ENCODE measurements around the gene TUBGCP6.
"Not testable (repeated sequence)": the region's sequence is repeated elsewhere in the genome, so short reads cannot be mapped to it uniquely, and the experiment has no call there.

The TUBGCP6 gene

GRCh38 chr22:50215297-50216054 lies 29.3 kb downstream of the TUBGCP6 start:
- DNase-seq: no peak

DNA sequence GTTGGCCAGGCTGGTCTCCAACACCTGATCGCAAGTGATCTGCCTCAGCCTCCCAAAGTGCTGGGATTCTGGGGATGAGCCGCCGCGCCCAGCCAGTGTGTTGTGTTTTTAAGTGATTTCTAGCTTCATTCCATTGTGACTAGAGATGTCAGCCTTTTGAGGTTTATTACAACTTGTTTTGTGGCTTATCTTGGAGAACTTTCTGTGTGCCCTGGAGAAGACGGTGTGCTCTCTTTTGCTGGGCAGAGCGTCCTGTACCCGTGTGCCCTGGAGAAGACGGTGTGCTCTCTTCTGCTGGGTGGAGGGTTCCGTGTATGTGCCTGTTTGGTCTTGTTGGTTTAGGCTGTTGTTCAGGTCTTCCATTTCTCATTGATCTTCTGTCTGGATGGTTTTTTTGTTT lies 31.6 kb downstream of the TUBGCP6 start:
- DNase-seq: no peak

DNA sequence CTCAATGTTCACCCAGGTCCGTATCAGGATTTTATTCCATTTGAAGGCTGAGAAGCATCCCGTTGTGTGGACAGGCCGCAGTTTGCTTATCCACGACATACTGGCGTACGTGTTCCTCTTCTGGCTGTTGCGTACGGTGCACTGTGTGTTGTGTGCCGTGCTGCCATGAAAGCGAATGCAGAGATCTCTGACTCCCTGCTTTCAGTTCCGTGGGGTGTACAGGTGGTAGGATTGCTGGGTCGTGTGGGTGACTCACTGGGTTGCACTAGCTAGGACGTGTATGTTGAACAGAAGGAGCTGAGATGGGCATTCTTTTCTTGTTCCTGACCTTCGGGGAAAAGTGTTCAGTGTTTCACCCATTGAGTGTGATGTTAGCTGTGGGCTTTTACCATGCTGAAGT lies 33.7 kb downstream of the TUBGCP6 start:
- DNase-seq: no peak

- no peak for DNase-seq
Observed at GRCh38 chr22:50210378-50211139, 34.3 kb downstream of the TUBGCP6 start.

DNA sequence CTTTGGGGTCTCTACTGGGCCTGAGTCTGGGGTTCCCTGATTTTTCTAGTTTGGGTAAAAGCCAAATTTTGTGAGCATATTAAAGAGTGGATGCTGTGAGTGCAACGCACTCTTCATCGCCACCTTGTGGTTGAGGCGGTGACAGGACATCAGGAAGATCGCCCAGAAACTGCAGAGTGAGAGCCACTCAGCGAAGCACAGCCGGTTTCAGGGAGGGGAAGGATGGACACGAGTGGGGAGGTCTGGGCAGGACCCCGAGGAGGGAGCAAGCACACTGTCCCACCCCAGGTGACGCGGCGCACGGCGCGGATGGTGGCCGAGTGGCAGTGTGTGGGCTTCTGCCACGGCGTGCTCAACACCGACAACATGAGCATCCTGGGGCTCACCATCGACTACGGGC lies 34.9 kb downstream of the TUBGCP6 start:
- DNase-seq: peak in 19 of 51 donors; percentile 9 to 67 (median 36)

DNA sequence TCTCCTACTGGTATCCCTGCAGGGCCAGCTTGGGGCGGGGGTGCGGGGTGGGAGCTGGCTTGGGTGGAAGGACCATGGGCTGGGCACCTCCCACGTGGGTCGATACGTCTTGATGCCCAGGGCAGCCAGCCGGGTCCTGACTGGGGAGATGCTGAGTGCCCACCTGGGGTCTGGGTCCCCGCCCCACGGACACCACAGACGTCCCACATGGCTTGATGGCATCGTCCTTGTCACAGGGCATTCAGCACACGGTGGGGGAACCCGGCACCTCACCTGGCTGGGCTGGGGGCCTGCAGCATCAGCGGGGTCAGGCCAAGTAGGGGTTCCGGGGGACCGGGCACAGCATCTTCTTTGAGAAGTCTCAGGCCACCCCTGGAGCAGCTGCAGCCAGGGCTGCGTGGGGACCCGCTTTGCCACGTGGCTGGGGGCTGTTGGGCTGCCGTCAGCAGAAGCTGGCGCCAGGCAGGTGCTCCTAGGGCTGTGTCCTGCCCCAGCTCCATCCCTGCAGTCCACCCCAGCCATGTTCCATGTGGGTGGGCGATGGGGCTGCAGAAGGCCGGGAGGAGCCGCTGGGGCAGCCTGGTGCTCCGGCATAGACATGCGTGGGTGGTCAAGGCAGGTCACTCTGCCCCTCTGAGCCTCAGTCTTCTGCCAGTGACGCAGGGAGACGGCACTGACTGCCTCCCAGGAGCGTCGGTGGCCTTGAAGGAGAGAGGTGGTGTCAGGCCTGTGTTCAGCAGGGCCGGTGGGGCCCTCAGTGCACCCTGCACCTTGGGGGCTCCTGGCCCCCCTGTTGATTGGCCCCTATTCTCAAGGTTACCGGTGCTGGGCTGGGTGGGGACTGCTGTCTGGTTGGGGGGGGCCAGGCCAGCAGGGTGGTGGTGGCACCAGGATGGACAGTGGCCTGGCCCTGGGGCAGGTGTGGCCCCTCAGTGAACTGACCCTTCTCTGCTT lies 35.6 kb downstream of the TUBGCP6 start:
- DNase-seq: no peak

- DNase-seq: no peak
Observed at GRCh38 chr22:50208430-50208938, 36.3 kb downstream of the TUBGCP6 start.

GRCh38 chr22:50207383-50208140 lies 37.3 kb downstream of the TUBGCP6 start:
- no peak for DNase-seq

GRCh38 chr22:50206599-50206998 lies 38.2 kb downstream of the TUBGCP6 start:
- DNase-seq: peak in 5 of 51 donors; percentile 27 to 71 (median 36)

DNA sequence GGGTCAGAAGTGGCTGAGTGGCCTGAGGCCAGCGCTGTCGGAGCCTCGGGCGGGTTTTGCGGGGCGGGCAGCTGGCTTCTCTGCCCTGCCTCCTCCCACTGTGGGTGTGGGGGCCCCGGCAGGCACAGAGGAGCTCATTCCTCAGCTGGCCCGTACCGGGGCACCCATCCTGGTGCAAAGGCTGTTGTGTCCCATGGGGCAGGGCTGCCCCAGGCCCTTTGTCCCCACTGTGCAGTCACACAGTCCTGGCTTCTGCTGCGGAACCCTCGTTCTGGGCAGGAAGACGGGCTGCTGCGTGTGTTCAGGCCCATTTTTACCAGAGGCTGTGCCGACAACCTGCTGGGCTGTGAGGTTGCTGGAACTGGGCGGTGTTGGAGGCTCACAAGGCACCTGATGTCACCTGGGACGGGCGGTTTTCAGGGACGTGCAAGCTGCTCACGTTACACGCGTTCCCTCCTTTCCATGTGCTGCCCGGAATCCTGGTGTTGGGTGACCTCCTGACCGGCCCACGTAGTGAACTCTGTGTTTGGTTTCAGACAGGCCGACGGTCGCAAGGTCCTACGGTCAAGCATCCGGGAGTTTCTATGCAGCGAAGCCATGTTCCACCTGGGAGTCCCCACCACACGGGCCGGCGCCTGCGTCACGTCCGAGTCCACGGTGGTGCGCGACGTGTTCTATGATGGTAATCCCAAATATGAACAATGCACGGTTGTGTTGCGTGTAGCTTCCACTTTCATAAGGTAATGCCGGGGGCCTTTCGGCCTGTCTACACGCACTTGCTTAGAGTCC lies 38.8 kb downstream of the TUBGCP6 start:
- no peak for DNase-seq

DNA sequence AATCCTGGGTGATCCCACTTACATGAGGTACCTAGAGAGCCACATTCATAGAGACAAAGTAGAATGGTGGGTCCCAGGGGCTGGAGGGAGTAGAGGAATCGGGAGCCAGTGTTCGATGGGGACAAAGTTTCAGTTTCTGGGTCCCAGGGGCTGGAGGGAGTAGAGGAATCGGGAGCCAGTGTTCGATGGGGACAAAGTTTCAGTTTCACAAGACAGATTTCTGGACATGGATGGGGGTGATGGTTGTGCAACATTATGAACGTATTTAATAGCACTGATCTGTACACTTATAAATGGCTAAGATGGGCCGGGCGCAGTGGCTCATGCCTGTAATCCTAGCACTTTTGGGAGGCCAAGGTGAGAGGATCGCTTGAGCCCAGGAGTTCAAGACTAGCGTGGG lies 39.8 kb downstream of the TUBGCP6 start:
- not testable (repeated sequence) for DNase-seq

DNA sequence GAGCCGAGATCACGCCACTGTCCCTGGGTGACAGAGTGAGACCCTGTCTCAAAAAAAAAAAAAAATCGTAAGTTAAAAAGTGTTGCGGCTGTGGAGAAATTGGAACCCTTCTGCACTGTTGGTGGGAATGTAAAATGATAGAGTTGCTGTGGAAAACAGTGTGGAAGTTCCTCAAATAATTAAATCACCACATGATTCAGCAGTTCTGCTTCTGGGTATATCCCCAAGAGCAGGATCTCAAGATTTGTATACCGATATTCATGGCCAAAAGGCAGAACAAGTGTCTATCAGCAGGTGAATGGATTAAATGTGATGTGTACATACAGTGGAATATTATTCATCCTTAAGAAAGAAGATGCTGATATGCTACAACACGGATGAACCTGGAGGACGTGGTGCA lies 40.3 kb downstream of the TUBGCP6 start:
- no peak for DNase-seq

- no peak for DNase-seq
Observed at GRCh38 chr22:50203288-50203687, 41.5 kb downstream of the TUBGCP6 start.

- no peak for DNase-seq
Observed at GRCh38 chr22:50202130-50202666, 42.6 kb downstream of the TUBGCP6 start.

GRCh38 chr22:50201191-50202129 lies 43.4 kb downstream of the TUBGCP6 start:
- DNase-seq: peak in 4 of 51 donors; percentile 29 to 54 (median 47)

GRCh38 chr22:50200461-50201190 lies 44.2 kb downstream of the TUBGCP6 start, which contains the start of gene SELENOO:
SELENOO (plus strand) TSS chr22:50201011; CDS start chr22:50201037, 26 bp downstream.
- DNase-seq: peak; percentile 34 to 98 (median 90)

GRCh38 chr22:50199829-50200460 lies 44.9 kb downstream of the TUBGCP6 start:
- no peak for DNase-seq

All from hypothalamus (tissue), 51 donors.